ENCODE measurements around the gene PTPRCAP. TPM values are rescaled to one million over a fixed set of nuclear protein-coding genes. Genes with fewer than 3 reads are reported as not detected.
"Not testable (repeated sequence)": the region's sequence is repeated elsewhere in the genome, so short reads cannot be mapped to it uniquely, and the experiment has no call there.

The PTPRCAP gene, protein sequence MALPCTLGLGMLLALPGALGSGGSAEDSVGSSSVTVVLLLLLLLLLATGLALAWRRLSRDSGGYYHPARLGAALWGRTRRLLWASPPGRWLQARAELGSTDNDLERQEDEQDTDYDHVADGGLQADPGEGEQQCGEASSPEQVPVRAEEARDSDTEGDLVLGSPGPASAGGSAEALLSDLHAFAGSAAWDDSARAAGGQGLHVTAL
- polyA plus RNA-seq (ENCODE audit: insufficient read length in 3 of 3) = 1 to 10 TPM in 2 of 3 donors, under 1 TPM in 1; 0.85 to 2.6 (median 1.9) TPM

DNA sequence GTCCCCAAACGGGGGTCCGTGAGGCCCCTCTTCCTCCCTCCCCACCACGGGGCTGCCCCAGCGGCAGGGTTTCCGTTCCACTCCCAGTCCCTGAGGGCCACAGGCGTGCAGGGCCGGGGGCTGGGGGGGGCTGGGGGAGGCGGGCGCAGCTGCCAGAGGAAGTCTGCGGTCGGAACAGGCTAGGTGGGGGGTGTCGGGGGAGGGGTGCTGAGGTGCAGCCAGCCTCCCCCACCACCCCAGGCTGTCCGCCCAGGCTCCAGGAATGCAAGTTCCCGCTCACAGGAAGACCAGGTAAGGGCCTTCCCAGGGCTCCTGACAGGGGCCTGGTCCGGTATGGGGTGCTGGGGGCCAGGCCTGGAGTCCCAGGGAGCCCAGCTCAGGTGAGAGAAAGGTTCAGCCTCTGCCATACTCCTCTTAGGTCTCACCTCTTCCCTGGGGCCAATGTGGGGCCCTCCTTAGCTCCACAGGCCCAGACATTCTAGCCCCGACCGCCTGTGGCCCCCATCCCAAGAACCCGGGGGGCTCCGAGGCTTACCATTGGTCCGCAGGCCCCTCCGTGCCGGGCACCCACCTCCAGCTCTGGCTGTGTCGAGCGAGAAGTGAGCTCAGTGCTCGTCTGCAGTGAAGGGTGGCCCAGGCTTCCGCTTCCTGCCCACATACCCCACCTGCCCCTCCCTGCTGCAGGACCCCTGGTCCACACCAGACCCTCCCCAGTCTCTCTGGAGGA is at the start of gene PTPRCAP:
TSS of gene PTPRCAP (minus strand) at position 601 of the 727 bp plus-strand sequence. CDS start at position 538, 63 bp downstream.
- DNase-seq (ENCODE audit: low read depth in 3 of 3, low spot score in 2 of 3) = no peak

DNA sequence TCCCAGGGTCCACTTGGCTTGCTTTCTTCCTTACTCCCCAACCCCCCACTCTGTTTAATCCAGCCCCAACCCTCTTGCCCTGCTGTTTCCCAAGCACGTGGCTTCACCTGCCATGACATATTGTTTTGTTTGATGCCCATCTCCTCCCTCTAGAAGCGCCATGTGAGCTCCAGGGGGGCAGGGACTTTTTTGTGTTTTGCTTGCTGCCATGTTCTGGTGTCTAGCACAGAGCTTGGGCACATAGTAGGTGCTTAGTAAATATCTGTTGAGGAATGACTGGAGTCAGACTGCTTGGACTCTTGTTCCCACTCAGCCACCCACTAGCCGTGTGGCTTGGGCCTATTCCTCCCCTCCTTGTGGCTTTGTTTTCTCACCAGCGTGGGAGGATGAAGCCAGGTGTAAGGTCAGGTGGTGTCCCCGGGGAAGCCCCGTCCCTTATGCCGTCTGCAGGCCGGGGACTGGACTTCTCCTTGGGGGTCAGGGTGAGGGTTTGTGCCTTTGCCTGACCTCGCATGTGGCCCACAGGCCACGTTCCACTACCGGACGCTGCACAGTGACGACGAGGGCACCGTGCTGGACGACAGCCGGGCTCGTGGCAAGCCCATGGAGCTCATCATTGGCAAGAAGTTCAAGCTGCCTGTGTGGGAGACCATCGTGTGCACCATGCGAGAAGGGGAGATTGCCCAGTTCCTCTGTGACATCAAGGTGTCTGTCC is 49.2 kb upstream of the PTPRCAP start:
- DNase-seq (ENCODE audit: low read depth in 3 of 3, low spot score in 2 of 3) = no peak

DNA sequence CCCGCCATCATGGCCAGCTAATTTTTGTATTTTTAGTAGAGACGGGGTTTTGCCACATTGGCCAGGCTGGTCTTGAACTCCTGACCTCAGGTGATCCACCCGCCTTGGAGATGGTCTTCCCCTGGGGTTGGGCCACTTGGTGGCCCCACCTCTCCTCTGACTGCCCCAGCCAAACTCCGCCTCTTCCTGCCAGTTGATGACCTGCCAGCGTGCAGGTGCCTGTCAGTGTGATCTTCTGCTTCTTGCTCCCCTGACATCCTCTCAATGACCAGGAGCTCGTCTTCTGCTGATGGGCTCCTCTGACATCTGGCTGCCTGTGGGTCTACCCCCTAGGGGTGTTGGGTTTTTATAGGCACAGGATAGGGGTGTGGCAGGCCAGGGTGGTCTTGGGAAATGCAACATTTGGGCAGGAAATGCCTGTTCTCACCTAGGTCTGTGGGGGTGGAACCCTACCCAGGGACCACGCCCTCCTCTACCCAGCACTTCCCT is 48.4 kb upstream of the PTPRCAP start:
- not testable (repeated sequence) for DNase-seq (ENCODE audit: low read depth in 3 of 3, low spot score in 2 of 3)

DNA sequence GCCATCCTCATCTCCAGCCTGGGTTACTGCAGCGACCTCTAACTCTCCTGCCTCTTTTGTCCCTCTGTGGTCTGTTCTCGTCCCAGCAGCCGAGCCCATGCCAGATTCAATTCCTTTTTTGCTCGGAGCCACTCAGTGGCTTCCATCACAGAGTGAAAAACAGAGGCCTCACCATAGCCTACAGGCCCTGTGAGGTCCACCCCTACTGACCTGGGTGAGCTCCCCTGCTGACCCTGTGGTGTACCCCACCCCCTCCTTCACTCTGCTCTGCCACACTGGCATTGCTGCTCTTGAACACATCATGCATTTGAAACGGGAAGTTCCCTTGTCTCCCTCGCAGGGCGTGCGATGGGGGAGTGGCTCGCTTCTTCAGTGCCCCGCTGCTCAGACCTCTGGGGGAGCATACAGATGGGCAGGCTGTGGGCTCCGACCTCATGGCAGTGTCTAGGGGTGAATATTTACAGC is 47.4 kb upstream of the PTPRCAP start:
- no peak for DNase-seq (ENCODE audit: low read depth in 3 of 3, low spot score in 2 of 3)

DNA sequence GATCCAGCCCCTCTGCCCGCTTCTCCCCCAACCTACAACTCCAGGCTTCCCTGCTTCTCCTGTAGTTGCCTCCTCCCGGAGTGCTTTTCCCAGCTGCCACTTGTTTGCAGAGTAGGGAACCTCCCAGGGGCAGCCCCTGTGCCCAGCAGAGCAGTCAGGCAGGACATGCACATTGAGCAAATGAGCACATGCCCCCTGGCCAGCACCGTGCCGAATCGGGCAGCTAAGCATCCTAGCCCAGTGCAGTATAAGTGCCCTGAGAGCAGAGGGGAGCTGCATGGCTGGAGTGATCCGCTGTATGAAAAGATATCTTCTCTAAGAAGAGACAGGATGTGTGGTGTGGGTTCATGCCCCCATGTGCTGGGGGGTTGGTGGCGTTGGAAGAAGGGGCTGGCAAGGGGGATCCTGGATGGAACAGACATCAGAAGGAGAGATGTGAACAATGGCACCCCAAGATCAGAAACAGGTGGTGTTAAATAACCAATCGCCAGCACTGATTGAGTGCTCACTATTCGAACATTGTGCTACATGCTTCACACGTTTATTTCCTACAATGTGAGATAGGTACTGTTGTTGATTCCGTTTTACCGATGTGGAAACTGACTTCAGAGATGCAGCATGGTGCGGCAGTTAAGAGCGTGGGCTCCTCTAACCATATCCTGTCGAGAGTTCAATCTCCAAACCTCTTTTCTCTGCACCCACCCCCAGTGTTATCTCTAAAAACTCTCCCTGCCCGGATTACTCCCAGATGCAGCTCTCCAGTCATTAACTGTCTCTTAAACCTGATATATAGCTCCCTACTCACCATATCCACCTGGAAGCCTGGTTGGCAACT is 46.6 kb upstream of the PTPRCAP start:
- DNase-seq (ENCODE audit: low read depth in 3 of 3, low spot score in 2 of 3) = no peak

DNA sequence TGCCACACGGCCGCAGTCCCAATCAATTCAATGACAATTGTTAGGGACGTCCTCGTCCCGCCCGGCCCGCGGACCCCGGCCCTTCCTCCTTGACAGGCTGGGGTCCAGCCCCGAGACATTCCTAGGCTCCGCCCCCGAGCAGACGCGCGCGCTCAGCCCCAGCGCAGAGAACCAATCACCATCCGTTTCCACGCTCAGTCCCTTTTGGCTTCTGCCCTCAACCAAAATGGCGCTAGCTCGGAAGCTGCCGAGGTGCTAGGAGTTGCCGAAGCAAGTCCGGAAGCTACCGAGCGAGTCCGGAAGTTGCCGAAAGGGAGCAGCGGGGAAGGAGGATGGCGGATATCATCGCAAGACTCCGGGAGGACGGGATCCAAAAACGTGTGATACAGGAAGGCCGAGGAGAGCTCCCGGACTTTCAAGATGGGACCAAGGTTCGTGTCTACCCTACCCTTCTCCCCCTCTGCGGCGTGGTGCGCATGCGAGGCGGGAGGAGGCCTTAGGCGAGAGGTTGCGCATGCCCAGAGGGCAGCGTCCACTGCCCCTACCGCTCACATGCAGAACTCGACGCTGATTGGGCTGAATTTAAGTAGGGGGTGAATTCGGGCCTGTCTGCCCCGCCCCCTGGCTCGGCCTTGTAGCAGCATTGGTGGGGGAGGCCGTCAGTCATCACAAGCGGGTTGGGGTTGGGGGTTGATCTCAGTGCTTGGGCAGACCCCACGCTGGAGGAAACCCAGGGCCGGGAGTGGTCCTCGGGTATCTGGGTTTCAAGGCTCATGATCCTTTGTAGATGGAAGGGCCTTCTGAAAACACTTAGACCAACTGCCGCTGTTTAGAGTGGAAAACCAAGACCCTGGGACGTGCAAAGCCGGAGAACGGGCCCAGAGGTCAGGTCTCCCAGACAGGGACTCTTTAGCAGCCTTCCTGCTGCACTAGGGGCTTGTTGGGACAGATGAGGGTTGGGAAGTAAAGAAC is 45.6 kb upstream of the PTPRCAP start, which contains the start of gene AIP:
TSS of gene AIP (plus strand) at position 200 of the 972 bp plus-strand sequence. CDS start at position 333, 133 bp downstream.
- peak; percentile 96 to 99 (median 97) for DNase-seq (ENCODE audit: low read depth in 3 of 3, low spot score in 2 of 3)

DNA sequence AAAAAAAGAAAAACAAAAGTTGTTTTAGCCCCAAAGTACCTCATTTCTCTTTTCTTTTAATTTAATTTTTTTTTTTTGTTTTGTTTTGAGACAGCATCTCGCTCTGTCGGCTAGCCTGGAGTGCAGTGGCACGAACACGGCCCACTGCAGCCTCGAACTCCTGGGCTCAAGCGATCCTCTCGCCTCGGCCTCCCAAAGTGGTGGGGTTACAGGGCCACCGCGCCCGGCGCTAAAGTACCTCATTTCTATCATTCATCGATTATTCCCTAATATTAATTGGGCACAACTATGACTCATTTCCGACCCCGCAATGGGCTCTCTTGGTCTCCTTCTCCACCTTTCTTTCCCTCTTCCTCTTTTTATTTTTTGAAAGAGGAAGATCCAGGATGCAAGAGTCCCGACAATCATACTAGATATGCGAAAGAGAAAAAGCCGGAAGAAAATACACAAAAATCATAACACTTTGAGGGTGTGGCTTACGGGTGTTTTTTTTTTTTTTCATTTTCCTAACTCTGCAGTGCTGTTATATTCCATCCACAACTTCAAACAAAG is 44.9 kb upstream of the PTPRCAP start:
- no peak for DNase-seq (ENCODE audit: low read depth in 3 of 3, low spot score in 2 of 3)

DNA sequence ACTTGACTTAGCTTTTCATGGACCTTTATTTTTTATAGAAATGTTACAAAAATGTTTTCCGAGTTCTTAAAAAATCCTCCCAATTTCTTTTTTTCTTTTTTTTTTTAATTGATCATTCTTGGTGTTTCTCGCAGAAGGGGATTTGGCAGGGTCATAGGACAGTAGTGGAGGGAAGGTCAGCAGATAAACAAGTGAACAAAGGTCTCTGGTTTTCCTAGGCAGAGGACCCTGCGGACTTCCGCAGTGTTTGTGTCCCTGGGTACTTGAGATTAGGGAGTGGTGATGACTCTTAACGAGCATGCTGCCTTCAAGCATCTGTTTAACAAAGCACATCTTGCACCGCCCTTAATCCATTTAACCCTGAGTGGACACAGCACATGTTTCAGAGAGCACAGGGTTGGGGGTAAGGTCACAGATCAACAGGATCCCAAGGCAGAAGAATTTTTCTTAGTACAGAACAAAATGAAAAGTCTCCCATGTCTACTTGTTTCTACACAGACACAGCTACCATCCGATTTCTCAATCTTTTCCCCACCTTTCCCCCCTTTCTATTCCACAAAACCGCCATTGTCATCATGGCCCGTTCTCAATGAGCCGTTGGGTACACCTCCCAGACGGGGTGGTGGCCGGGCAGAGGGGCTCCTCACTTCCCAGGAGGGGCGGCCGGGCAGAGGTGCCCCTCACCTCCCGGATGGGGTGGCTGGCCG is 40.0 kb upstream of the PTPRCAP start:
- not testable (repeated sequence) for DNase-seq (ENCODE audit: low read depth in 3 of 3, low spot score in 2 of 3)

DNA sequence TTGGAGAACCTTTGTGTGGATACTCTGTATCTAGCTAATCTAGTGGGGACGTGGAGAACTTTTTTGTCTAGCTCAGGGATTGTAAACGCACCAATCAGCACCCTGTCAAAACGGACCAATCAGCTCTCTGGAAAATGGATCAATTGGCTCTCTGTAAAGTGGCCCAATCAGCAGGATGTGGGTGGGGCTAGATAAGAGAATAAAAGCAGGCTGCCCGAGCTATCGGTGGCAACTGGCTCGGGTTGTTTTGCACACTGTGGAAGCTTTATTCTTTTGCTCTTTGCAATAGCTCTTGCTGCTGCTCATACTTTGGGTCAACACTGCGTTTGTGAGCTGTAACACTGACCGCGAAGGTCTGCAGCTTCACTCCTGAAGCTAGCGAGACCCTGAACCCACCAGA is 39.2 kb upstream of the PTPRCAP start:
- not testable (repeated sequence) for DNase-seq (ENCODE audit: low read depth in 3 of 3, low spot score in 2 of 3)

DNA sequence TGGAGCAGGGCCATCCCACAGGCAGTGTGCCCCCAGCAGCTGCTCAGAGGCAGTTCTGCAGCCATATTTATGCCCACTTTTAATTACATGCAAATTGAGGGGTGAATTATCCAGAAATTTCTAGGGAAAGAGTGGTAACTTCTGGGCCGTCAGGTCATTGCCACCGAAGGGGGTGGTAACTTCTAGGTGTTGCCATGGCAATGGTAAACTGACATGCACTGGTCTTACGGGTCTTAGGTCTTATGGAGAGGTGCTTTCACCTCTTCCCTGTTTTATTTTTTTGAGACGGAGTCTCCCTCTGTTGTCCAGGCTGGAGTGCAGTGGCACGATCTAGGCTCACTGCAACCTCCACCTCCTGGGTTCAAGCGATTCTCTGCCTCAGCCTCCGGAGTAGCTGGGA is 35.4 kb upstream of the PTPRCAP start:
- no peak for DNase-seq (ENCODE audit: low read depth in 3 of 3, low spot score in 2 of 3)

DNA sequence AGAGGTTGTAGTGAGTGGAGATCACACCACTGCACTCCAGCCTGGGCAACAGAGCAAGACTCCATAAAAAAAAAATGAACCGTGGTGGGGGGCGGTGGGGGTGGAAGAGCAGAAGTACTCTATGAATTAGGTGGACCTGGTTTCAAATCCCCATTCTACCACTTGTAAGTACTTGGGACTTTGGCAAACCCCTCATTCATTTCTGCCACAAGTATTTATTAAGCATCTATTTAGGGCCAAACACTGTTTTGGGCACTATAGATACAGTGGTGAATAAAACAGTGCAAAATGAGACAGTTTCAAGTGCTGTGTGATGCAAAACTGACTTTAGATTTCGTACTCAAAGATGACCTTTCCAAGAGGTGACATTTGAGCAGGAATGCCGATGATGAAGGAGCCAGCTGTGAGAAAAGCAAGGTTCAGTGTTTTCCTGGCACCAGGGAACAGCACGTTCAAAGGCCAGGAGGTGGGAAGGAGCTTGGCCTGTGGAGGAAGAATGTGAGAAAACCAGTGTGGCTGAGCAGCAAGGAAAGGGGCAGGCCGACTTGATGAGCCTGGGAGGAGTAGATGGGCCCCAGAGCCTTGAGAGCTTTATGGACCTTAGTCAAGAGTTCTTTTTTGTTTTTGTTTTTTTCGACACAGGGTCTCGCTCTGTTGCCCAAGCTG is 33.0 kb upstream of the PTPRCAP start:
- DNase-seq (ENCODE audit: low read depth in 3 of 3, low spot score in 2 of 3) = no peak

DNA sequence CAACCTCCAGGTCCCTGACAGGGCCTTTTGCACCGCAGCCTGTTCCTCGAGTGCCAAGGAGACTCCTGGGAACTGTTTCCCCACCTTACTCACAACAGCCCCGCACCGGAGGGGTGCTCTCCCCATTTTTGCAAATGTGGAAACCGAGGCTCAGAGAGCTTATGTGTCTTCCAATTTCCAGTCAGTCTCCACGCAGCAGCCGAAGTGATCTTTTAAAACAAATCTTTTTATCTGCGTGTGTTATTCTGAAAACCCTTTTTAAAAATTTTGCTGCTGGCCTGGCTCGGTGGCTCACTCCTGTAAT is 32.0 kb upstream of the PTPRCAP start:
- DNase-seq (ENCODE audit: low read depth in 3 of 3, low spot score in 2 of 3) = no peak

DNA sequence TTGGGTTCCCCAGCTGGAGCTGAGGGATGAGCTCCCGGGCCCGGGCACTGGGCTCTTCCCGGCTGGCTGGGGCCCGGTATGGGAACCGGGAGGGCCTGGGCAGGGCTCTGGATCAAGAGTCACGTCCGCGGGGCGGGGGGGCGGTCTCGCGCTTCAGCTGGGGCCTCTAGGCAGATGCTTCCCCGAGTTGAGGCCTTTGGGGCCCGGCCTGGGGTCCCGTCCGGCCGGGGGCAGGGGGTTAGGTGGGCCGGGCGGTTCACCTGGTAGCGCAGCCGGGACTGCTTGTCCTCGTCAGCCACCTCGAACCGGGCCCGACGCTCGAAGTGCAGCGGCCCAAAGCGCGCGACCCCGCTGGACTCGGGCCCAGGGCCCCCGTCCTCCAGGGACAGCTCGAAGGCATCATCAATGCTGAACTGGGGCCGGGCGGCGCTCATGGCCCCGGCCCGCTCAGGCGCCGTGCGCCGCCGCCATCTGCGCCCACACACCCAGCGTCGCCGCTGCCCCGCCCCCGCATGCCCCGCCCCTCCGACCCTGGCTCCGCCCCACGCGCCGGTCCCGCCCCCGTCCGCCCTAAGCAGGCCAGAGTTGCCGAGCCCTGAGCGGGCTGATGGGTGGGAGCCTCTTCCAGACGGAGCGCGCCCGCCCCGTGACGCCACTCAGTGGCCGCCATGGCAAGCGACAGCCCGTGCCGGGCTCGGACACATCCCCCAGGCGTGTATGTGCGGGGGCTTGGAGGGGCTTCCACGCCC is 31.5 kb upstream of the PTPRCAP start, which contains the start of gene TMEM134:
TSS of gene TMEM134 (minus strand) at position 493 of the 749 bp plus-strand sequence. CDS start at position 434, 59 bp downstream.
- DNase-seq (ENCODE audit: low read depth in 3 of 3, low spot score in 2 of 3) = peak in 2 of 3 donors; percentile 75 to 77

DNA sequence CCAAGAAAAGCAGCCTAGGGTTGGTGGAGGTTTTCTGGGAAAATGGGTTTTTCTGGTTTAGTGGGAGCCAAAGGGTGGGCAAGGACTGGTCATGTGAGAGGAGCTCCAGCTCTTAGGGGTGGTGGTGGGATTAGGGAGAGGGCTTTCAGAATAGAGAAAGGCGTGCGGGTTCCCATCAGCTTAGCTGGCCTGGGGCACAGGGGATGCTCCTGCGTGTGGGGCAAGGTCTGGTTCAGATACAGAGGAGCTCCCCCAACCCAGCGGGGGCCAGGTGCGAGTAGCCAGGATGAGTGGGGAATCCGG is 30.9 kb upstream of the PTPRCAP start:
- DNase-seq (ENCODE audit: low read depth in 3 of 3, low spot score in 2 of 3) = no peak

DNA sequence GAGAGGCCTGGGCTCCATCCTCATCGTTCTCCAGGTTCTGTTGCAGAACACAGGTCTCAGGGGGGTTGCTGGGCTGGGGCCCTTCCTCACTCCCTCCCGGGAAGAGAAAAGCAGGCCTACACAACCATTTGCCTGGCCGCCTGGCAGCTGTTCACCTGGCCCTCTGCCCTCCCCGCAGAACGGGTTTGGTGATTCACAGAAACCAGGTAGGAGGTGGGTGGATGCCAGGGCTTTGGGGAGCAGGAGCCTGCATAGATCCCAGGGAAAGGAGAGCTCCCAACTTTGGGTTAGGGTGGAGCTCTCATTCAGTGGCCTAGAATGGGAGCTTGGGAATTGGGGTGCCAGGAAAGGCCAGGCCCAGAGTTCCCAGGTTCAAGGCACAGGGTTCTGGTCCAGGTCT is 30.6 kb upstream of the PTPRCAP start:
- DNase-seq (ENCODE audit: low read depth in 3 of 3, low spot score in 2 of 3) = no peak

DNA sequence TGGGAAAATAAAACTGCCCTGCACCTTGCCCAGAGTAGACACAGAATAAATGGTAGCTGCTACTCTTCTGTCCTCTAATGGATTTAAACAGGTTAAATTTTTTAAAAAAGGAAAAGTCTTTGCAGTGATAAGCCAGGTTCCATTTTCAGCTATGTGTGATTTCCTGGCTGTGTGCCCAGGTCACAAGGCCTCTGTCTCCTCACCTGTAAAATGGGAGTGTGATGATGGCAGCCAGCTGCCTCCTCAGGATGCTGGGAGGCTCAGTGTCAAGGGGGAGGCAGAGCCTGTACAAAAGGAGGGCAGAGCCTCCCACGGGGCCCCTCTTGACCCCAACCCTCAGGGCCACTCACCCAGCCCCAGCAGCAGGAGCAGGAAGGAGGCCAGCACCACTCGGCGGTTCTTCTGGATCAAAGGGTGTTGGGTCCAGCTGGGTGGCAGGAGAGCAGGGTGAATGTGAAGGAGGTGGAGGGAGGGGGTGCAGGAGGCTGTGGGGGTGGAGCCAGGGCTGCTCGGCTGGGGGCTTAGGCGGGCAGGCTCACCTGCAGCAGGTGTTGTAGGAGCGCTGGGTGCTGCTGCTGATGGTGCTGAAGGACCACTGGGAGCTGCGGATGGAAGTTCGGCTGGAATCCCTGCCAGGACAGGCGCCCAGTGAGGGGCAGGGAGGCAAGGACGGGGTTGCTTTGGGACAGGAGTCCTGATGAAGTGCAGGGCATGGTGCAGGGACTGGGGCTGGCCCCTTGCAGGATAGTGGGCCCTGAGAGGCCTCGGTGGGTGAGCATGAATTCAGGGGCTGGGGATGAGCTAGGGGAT is 29.7 kb upstream of the PTPRCAP start:
- no peak for DNase-seq (ENCODE audit: low read depth in 3 of 3, low spot score in 2 of 3)
